H9 (cell line): ENCODE data around the gene SLC7A1. TPM values are rescaled to one million over a fixed set of nuclear protein-coding genes. Genes with fewer than 3 reads are reported as not detected.

Source experiments
- DNase-seq: peaks from one replicate; pipeline ENCODE4 v3.0.0-alpha.2; 2017
- H2AFZ ChIP-seq: one replicate; pipeline ENCODE4 v1.6.1; 2013; ENCODE audit warnings: mild to moderate bottlenecking, low read length, control low read depth, moderate library complexity
- H2AK5ac ChIP-seq: 2 replicates; pipeline ENCODE4 v1.6.1; 2013; ENCODE audit warnings: low read length, control low read depth, mixed read lengths; ENCODE audit not compliant: insufficient read length
- H2BK120ac ChIP-seq: one replicate; pipeline ENCODE4 v1.6.1; 2013; ENCODE audit warnings: low read depth, mild to moderate bottlenecking, low read length, control low read depth, inconsistent platforms; ENCODE audit not compliant: poor library complexity, severe bottlenecking
- H2BK12ac ChIP-seq: 2 replicates; pipeline ENCODE4 v1.6.1; 2013; ENCODE audit warnings: low read length, control low read depth, mixed read lengths, low read depth; ENCODE audit not compliant: insufficient read length
- H2BK15ac ChIP-seq: 2 replicates; pipeline ENCODE4 v1.6.1; 2013; ENCODE audit warnings: low read depth, low read length, control low read depth
- H2BK20ac ChIP-seq: one replicate; pipeline ENCODE4 v1.6.1; 2013; ENCODE audit warnings: low read depth, mild to moderate bottlenecking, low read length, control low read depth, inconsistent platforms; ENCODE audit not compliant: poor library complexity, severe bottlenecking
- H2BK5ac ChIP-seq: 2 replicates; pipeline ENCODE4 v1.6.1; 2013; ENCODE audit warnings: low read length, control low read depth, mixed read lengths; ENCODE audit not compliant: insufficient read length
- H3K14ac ChIP-seq: 2 replicates; pipeline ENCODE4 v1.6.1; 2013; ENCODE audit warnings: low read length, control low read depth; ENCODE audit not compliant: insufficient read depth
- H3K18ac ChIP-seq: 2 replicates; pipeline ENCODE4 v1.6.1; 2013; ENCODE audit warnings: low read depth, mild to moderate bottlenecking, mixed read lengths, low read length, control low read depth; ENCODE audit not compliant: insufficient read length
- H3K23ac ChIP-seq: 2 replicates; pipeline ENCODE4 v1.6.1; 2013; ENCODE audit warnings: low read length, control low read depth, mixed read lengths, low read depth; ENCODE audit not compliant: insufficient read length
- H3K23me2 ChIP-seq: 2 replicates; pipeline ENCODE4 v1.6.1; 2013; ENCODE audit warnings: low read depth, mild to moderate bottlenecking, mixed read lengths, low read length, control low read depth; ENCODE audit not compliant: insufficient read length, poor library complexity, severe bottlenecking
- H3K27ac ChIP-seq: 2 replicates; pipeline ENCODE4 v1.5.1; 2013; ENCODE audit warnings: low read length, control low read depth, mixed read lengths, low read depth; ENCODE audit not compliant: insufficient read length
- H3K27me3 ChIP-seq: 2 replicates; pipeline ENCODE4 v1.6.1; 2013; ENCODE audit warnings: low read length, control low read depth, inconsistent platforms; ENCODE audit not compliant: insufficient read depth
- H3K4ac ChIP-seq: 2 replicates; pipeline ENCODE4 v1.6.1; 2013; ENCODE audit warnings: low read depth, mild to moderate bottlenecking, control low read depth, inconsistent platforms, low read length, moderate library complexity
- H3K4me1 ChIP-seq: 2 replicates; pipeline ENCODE4 v1.6.1; 2013; ENCODE audit warnings: low read length, control low read depth, inconsistent platforms; ENCODE audit not compliant: insufficient read depth
- H3K4me2 ChIP-seq: 2 replicates; pipeline ENCODE4 v1.6.1; 2013; ENCODE audit warnings: low read length, control low read depth, mixed read lengths; ENCODE audit not compliant: insufficient read length, insufficient read depth
- H3K56ac ChIP-seq: 2 replicates; pipeline ENCODE4 v1.6.1; 2013; ENCODE audit warnings: low read depth, mild to moderate bottlenecking, mixed read lengths, low read length, control low read depth; ENCODE audit not compliant: insufficient read length
- H3K79me1 ChIP-seq: 2 replicates; pipeline ENCODE4 v1.6.1; 2013; ENCODE audit warnings: low read depth, mild to moderate bottlenecking, moderate library complexity, low read length, control low read depth, inconsistent platforms; ENCODE audit not compliant: insufficient read depth, poor library complexity, severe bottlenecking
- H3K79me2 ChIP-seq: 2 replicates; pipeline ENCODE4 v1.6.1; 2013; ENCODE audit warnings: low read length, control low read depth, inconsistent platforms; ENCODE audit not compliant: insufficient read depth
- H3K9ac ChIP-seq: 2 replicates; pipeline ENCODE4 v1.6.1; 2013; ENCODE audit warnings: low read length, control low read depth, mixed read lengths; ENCODE audit not compliant: insufficient read length; ENCODE audit errors: extremely low read depth
- H3K9me3 ChIP-seq: one replicate; pipeline ENCODE4 v1.6.1; 2013; ENCODE audit warnings: low read depth, low read length, inconsistent platforms; ENCODE audit not compliant: control insufficient read depth
- H3T11ph ChIP-seq: one replicate; pipeline ENCODE4 v1.6.1; 2013; ENCODE audit warnings: mild to moderate bottlenecking, low read length, control low read depth, inconsistent platforms
- H4K20me1 ChIP-seq: one replicate; pipeline ENCODE4 v1.6.1; 2013; ENCODE audit not compliant: control insufficient read depth, insufficient read length, insufficient read depth
- H4K5ac ChIP-seq: 2 replicates; pipeline ENCODE4 v1.6.1; 2013; ENCODE audit warnings: low read depth, mild to moderate bottlenecking, mixed read lengths, low read length, control low read depth; ENCODE audit not compliant: insufficient read length
- H4K8ac ChIP-seq: replicated peaks from 2 replicates; pipeline ENCODE4 v1.6.1; 2013; ENCODE audit warnings: low read length, control low read depth, mixed read lengths, low read depth; ENCODE audit not compliant: insufficient read length
- H4K91ac ChIP-seq: 2 replicates; pipeline ENCODE4 v1.6.1; 2013; ENCODE audit warnings: low read depth, mild to moderate bottlenecking, moderate library complexity, mixed read lengths, low read length, control low read depth; ENCODE audit not compliant: insufficient read length
- H3K27ac Mint-ChIP-seq, 3 experiments: 2 replicates in 2 of 3; 3 replicates in 1 of 3; pipeline ENCODE4 v1.8.0; 2020 to 2021; ENCODE audit warnings: mixed read lengths in 3 of 3, mild to moderate bottlenecking in 1 of 3, moderate library complexity in 1 of 3
- H3K27me3 Mint-ChIP-seq: 2 replicates; pipeline ENCODE4 v1.8.0; 2021; ENCODE audit warnings: low read depth, mild to moderate bottlenecking, moderate library complexity, mixed read lengths
- H3K36me3 Mint-ChIP-seq, 3 experiments: 2 replicates in 2 of 3; 3 replicates in 1 of 3; pipeline ENCODE4 v1.8.0; 2020 to 2021; ENCODE audit warnings: low read depth in 3 of 3, mixed read lengths in 3 of 3; ENCODE audit not compliant: insufficient read depth in 1 of 3
- H3K4me1 Mint-ChIP-seq, 2 experiments: 2 replicates each; pipeline ENCODE4 v1.8.0; 2020; ENCODE audit warnings: mixed read lengths in 2 of 2
- H3K4me3 Mint-ChIP-seq, 2 experiments: 2 replicates in 1 of 2; 3 replicates in 1 of 2; pipeline ENCODE4 v1.8.0; 2020 to 2021; ENCODE audit warnings: mild to moderate bottlenecking in 2 of 2, mixed read lengths in 2 of 2, moderate library complexity in 1 of 2
- H3K9me3 Mint-ChIP-seq, 2 experiments: 2 replicates in 1 of 2; 3 replicates in 1 of 2; pipeline ENCODE4 v1.8.0; 2020; ENCODE audit warnings: mild to moderate bottlenecking in 2 of 2, mixed read lengths in 2 of 2, moderate library complexity in 1 of 2
- CTCF ChIP-seq: fragments of 200-600 bp; sonication (generic); conservative IDR thresholded peaks from 3 replicates; pipeline ENCODE4 v1.8.0; 2021; ENCODE audit warnings: antibody characterized with exemption, mild to moderate bottlenecking
- WGBS: extraction: QIAGEN DNeasy Blood & Tissue Kit; methylation state at CpG from one replicate; pipeline ENCODE4 v1.1.7; 2013; ENCODE audit warnings: missing lambda C conversion rate, low lambda C conversion rate, mixed read lengths; ENCODE audit not compliant: insufficient read length; ENCODE audit errors: extremely low coverage; 5-methylcytosine and 5-hydroxymethylcytosine counted together
- total RNA-seq: library from RNA; stranded (reverse); gene quantifications from 2 replicates; pipeline ENCODE4 v1.2.1, GENCODE V29; 2021

Gene SLC7A1
- total RNA-seq, 1 experiment from 2014 or later: 109 TPM

DNA sequence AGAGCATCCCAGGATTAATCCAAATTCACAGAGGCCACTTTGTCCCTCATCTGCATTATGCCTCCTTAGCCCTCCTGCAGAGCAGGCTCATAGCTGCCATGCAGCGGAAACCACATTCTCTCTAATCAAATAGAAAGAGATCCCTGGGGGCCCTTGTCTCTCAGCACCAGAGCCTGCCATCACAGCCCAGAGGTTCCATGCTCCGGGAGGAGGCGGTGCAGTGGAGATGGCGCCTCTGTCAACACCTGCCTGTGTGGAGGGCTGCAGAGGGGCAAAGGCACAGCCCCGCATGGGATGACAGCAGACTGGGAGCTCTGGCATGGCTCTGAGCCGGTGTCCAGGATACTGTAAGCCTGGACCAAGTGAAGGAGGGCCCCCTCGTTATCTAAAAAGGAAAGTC, 111.3 kb downstream of the SLC7A1 start:
- Histone ChIP-seq H2BK120ac (no peak overlapping the region), H3K27me3 (no peaks in the 10 kb centered on the region), H3K79me1 (no peaks in the 10 kb centered on the region), H3K9me3 (no peaks in the 10 kb centered on the region), H3K18ac (no peak overlapping the region), H3K14ac (no peak overlapping the region), H3K4ac (no peak overlapping the region), H4K8ac (no peak overlapping the region), H4K91ac (no peak overlapping the region), H3K27ac (no peak overlapping the region), H2AFZ (no peak overlapping the region), H2BK15ac (no peak overlapping the region), H3K79me2 (no peaks in the 10 kb centered on the region), H3T11ph (no peak overlapping the region), H4K20me1 (no peaks in the 10 kb centered on the region), H3K23ac (no peak overlapping the region), H3K4me1 (peaks cover 11% of the 10 kb centered on the region; the same call in 1 of the 2 replicates), H4K5ac (no peak overlapping the region), H3K56ac (no peak overlapping the region), H3K9ac (no peak overlapping the region), H2AK5ac (no peak overlapping the region), H3K4me2 (no peak overlapping the region), H2BK5ac (no peak overlapping the region), H2BK20ac (no peak overlapping the region), H3K23me2 (no peaks in the 10 kb centered on the region), H2BK12ac (no peak overlapping the region)
- no CpG with 5 or more reads among the region's 7 CpGs for WGBS
- no peaks in the 10 kb centered on the region for H3K27me3 Mint-ChIP-seq
- H3K4me3 Mint-ChIP-seq: no peak overlapping the region
- DNase-seq: no peak
- H3K4me1 Mint-ChIP-seq: peaks cover 37 to 41% of the 10 kb centered on the region in 2 experiments
- H3K27ac Mint-ChIP-seq: no peak overlapping the region
- TF ChIP-seq CTCF: no peak
- no peaks in the 10 kb centered on the region for H3K9me3 Mint-ChIP-seq
- no peaks in the 10 kb centered on the region for H3K36me3 Mint-ChIP-seq
